ENCODE data around the gene SRPRB. TPM values are rescaled to one million over a fixed set of nuclear protein-coding genes. Genes with fewer than 3 reads are reported as not detected.

Gene SRPRB
- total and polyA plus RNA-seq, 5 donors from 2014 or later, result 23.8 to 57.2 (median 36.4) TPM

GRCh38 chr3:133835961-133836360 lies 30.3 kb downstream of the SRPRB start:
- H3K9me3 Mint-ChIP-seq, result peaks cover 0 to 1% (median 0%) of the 10 kb centered on the region in 7 donors
- Histone ChIP-seq H3K27ac (ENCODE audit: insufficient read depth, low read length, poor library complexity, severe bottlenecking) (no peak overlapping the region), H3K27me3 (ENCODE audit: control insufficient read depth, insufficient read depth, low read length) (no peaks in the 10 kb centered on the region), H3K4me3 (ENCODE audit: low read depth, low read length) (no peak overlapping the region), H3K36me3 (ENCODE audit: control insufficient read depth, insufficient read depth, low read length) (no peaks in the 10 kb centered on the region), H3K9me3 (ENCODE audit: control insufficient read depth in 2 of 2, low read length in 2 of 2) (no peaks in the 10 kb centered on the region), H3K4me1 (ENCODE audit: control insufficient read depth, insufficient read depth, low read length, poor library complexity, severe bottlenecking) (no peaks in the 10 kb centered on the region)
- H3K27ac Mint-ChIP-seq, result no peak overlapping the region
- ATAC-seq (ENCODE audit: low read depth in 2 of 2) (no peak), DNase-seq (no peak)
- no peak overlapping the region for H3K4me3 Mint-ChIP-seq
- no peaks in the 10 kb centered on the region for H3K4me1 Mint-ChIP-seq
- H3K36me3 Mint-ChIP-seq, result no peaks in the 10 kb centered on the region
- H3K27me3 Mint-ChIP-seq, result peaks cover 4% of the 10 kb centered on the region

DNA sequence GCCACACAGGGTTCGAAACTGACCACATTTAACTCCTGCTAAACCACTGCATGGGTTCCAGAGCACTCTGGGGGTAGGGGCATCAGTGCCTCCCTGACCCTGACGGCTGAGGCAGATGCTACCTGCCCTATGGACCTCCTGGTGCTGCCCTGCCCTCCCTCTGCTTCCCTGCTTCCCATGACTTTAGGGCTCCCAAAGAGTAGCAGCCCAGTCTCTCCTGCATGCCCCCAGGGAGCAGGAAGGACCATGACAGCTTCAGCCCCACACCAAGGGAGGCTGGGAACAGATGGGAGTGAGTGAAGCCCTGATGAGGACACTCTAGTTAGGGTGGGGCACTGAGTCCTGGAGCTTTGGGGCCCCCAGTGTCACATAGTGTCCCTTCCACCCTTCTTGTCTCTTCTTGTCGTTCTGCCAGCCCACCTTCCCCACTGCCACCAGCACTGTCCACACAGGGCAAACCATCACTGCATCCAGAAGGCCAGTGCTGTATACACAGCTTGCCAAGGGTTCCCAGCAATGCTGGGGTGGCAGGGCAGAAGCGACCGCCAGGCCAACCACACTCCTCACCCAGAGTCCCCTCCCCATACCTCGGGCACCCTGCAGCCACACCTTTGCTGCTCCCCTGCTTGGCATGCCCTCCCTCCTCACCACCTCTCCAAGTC lies 31.0 kb downstream of the SRPRB start:
- H3K27ac ChIP-seq (ENCODE audit: insufficient read depth, low read length, poor library complexity, severe bottlenecking), result no peak overlapping the region

GRCh38 chr3:133837487-133838295 lies 32.1 kb downstream of the SRPRB start:
- H3K9me3 ChIP-seq (ENCODE audit: control insufficient read depth in 2 of 2, low read length in 2 of 2), result no peaks in the 10 kb centered on the region
- H3K27me3 ChIP-seq (ENCODE audit: control insufficient read depth, insufficient read depth, low read length), result no peaks in the 10 kb centered on the region
- Mint-ChIP-seq H3K9me3 (peaks cover 0 to 1% (median 0%) of the 10 kb centered on the region in 7 donors), H3K4me3 (no peak overlapping the region), H3K4me1 (no peaks in the 10 kb centered on the region), H3K27ac (no peak overlapping the region), H3K36me3 (no peaks in the 10 kb centered on the region), H3K27me3 (peaks cover 4% of the 10 kb centered on the region)
- H3K4me3 ChIP-seq (ENCODE audit: low read depth, low read length), result no peak overlapping the region
- no peak overlapping the region for H3K27ac ChIP-seq (ENCODE audit: insufficient read depth, low read length, poor library complexity, severe bottlenecking)
- no peak for ATAC-seq (ENCODE audit: low read depth in 2 of 2)
- H3K36me3 ChIP-seq (ENCODE audit: control insufficient read depth, insufficient read depth, low read length), result no peaks in the 10 kb centered on the region
- no peaks in the 10 kb centered on the region for H3K4me1 ChIP-seq (ENCODE audit: control insufficient read depth, insufficient read depth, low read length, poor library complexity, severe bottlenecking)
- DNase-seq, result no peak

More for the DNA sequence above, 31.0 kb downstream of the SRPRB start:
- Mint-ChIP-seq H3K4me3 (no peak overlapping the region), H3K27ac (no peak overlapping the region), H3K9me3 (peaks cover 0 to 1% (median 0%) of the 10 kb centered on the region in 7 donors), H3K4me1 (no peaks in the 10 kb centered on the region), H3K27me3 (peaks cover 4% of the 10 kb centered on the region), H3K36me3 (no peaks in the 10 kb centered on the region)
- H3K27me3 ChIP-seq (ENCODE audit: control insufficient read depth, insufficient read depth, low read length), result no peaks in the 10 kb centered on the region
- no peak overlapping the region for H3K4me3 ChIP-seq (ENCODE audit: low read depth, low read length)
- no peaks in the 10 kb centered on the region for H3K36me3 ChIP-seq (ENCODE audit: control insufficient read depth, insufficient read depth, low read length)
- no peaks in the 10 kb centered on the region for H3K4me1 ChIP-seq (ENCODE audit: control insufficient read depth, insufficient read depth, low read length, poor library complexity, severe bottlenecking)
- no peaks in the 10 kb centered on the region for H3K9me3 ChIP-seq (ENCODE audit: control insufficient read depth in 2 of 2, low read length in 2 of 2)
- ATAC-seq (ENCODE audit: low read depth in 2 of 2), result no peak
- no peak for DNase-seq

DNA sequence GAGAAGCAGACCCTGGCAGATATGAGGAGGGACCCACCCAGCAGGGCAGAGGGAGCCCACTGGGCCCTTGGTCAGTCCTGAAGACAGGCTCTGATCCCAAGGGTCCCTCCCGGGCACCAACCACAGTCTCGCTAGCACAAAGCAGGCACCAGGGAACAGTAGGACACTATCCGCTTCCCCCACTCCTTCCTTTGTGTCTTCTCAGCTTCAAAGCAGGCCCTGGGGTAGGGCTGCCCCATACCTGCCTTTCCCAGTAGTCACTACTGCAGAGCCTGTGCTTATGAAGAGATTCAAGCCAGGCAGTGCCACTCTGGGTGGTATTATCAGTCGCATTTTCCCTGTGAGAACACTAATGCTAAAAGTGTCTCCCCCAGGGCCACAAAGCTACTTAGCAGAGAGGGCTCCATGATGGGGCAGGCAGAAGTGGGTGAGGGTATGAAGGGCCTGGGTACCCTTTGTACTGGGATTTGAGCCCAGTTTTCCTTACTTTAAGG lies 32.7 kb downstream of the SRPRB start:
- Histone ChIP-seq H3K4me3 (ENCODE audit: low read depth, low read length) (no peak overlapping the region), H3K9me3 (ENCODE audit: control insufficient read depth in 2 of 2, low read length in 2 of 2) (no peaks in the 10 kb centered on the region), H3K36me3 (ENCODE audit: control insufficient read depth, insufficient read depth, low read length) (no peaks in the 10 kb centered on the region), H3K4me1 (ENCODE audit: control insufficient read depth, insufficient read depth, low read length, poor library complexity, severe bottlenecking) (no peaks in the 10 kb centered on the region), H3K27ac (ENCODE audit: insufficient read depth, low read length, poor library complexity, severe bottlenecking) (no peak overlapping the region), H3K27me3 (ENCODE audit: control insufficient read depth, insufficient read depth, low read length) (no peaks in the 10 kb centered on the region)
- Mint-ChIP-seq H3K27ac (no peak overlapping the region), H3K4me1 (no peaks in the 10 kb centered on the region), H3K27me3 (peaks cover 4% of the 10 kb centered on the region), H3K4me3 (no peak overlapping the region), H3K9me3 (peaks cover 0 to 1% (median 0%) of the 10 kb centered on the region in 7 donors), H3K36me3 (no peaks in the 10 kb centered on the region)
- ATAC-seq (ENCODE audit: low read depth in 2 of 2) (no peak), DNase-seq (no peak)

- Mint-ChIP-seq H3K4me1 (no peaks in the 10 kb centered on the region), H3K9me3 (peaks cover 0 to 1% (median 0%) of the 10 kb centered on the region in 7 donors), H3K36me3 (no peaks in the 10 kb centered on the region), H3K27ac (peak overlapping the region in 1 of 3 donors; percentile 52), H3K4me3 (no peak overlapping the region), H3K27me3 (peaks cover 4% of the 10 kb centered on the region)
- no peaks in the 10 kb centered on the region for H3K9me3 ChIP-seq (ENCODE audit: control insufficient read depth in 2 of 2, low read length in 2 of 2)
- H3K4me3 ChIP-seq (ENCODE audit: low read depth, low read length), result no peak overlapping the region
- no peaks in the 10 kb centered on the region for H3K36me3 ChIP-seq (ENCODE audit: control insufficient read depth, insufficient read depth, low read length)
- no peak overlapping the region for H3K27ac ChIP-seq (ENCODE audit: insufficient read depth, low read length, poor library complexity, severe bottlenecking)
- DNase-seq, result no peak
- H3K4me1 ChIP-seq (ENCODE audit: control insufficient read depth, insufficient read depth, low read length, poor library complexity, severe bottlenecking), result no peaks in the 10 kb centered on the region
- ATAC-seq (ENCODE audit: low read depth in 2 of 2), result no peak
- H3K27me3 ChIP-seq (ENCODE audit: control insufficient read depth, insufficient read depth, low read length), result no peaks in the 10 kb centered on the region
Measured at GRCh38 chr3:133838916-133839800, 33.5 kb downstream of the SRPRB start.

- Mint-ChIP-seq H3K27me3 (peaks cover 4% of the 10 kb centered on the region), H3K9me3 (peaks cover 0 to 1% (median 0%) of the 10 kb centered on the region in 7 donors), H3K4me3 (no peak overlapping the region), H3K36me3 (no peaks in the 10 kb centered on the region), H3K4me1 (no peaks in the 10 kb centered on the region), H3K27ac (peak overlapping the region in 1 of 3 donors; percentile 52)
- no peak overlapping the region for H3K27ac ChIP-seq (ENCODE audit: insufficient read depth, low read length, poor library complexity, severe bottlenecking)
- no peaks in the 10 kb centered on the region for H3K36me3 ChIP-seq (ENCODE audit: control insufficient read depth, insufficient read depth, low read length)
- no peaks in the 10 kb centered on the region for H3K9me3 ChIP-seq (ENCODE audit: control insufficient read depth in 2 of 2, low read length in 2 of 2)
- no peak for DNase-seq
- no peak overlapping the region for H3K4me3 ChIP-seq (ENCODE audit: low read depth, low read length)
- no peaks in the 10 kb centered on the region for H3K27me3 ChIP-seq (ENCODE audit: control insufficient read depth, insufficient read depth, low read length)
- H3K4me1 ChIP-seq (ENCODE audit: control insufficient read depth, insufficient read depth, low read length, poor library complexity, severe bottlenecking), result no peaks in the 10 kb centered on the region
- ATAC-seq (ENCODE audit: low read depth in 2 of 2), result no peak
Measured at GRCh38 chr3:133840055-133840737, 34.6 kb downstream of the SRPRB start.

DNA sequence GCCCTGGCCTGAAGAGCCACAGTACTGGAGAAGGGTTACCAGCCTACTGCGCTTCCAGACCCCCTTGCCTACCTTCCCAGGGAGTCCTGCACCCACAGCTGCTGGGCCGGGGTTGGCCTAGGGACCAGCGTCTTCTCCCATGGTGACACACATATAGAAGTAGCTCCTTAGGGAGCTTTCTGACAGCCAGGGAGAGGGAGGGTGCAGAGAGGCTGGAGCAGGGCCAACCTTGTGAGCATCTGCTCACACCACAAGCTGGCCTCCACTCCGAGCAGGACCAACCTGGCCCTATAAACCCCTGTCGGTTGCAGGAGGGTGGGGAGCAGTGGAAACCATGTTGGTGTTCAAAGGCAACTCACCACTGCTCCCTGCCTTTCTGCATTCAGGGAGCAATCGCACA lies 35.2 kb downstream of the SRPRB start:
- no peaks in the 10 kb centered on the region for H3K36me3 ChIP-seq (ENCODE audit: control insufficient read depth, insufficient read depth, low read length)
- H3K9me3 Mint-ChIP-seq, result peaks cover 0 to 1% (median 0%) of the 10 kb centered on the region in 7 donors

More for the DNA sequence above, 35.2 kb downstream of the SRPRB start:
- Histone ChIP-seq H3K27me3 (ENCODE audit: control insufficient read depth, insufficient read depth, low read length) (no peaks in the 10 kb centered on the region), H3K9me3 (ENCODE audit: control insufficient read depth in 2 of 2, low read length in 2 of 2) (no peaks in the 10 kb centered on the region), H3K27ac (ENCODE audit: insufficient read depth, low read length, poor library complexity, severe bottlenecking) (no peak overlapping the region), H3K4me1 (ENCODE audit: control insufficient read depth, insufficient read depth, low read length, poor library complexity, severe bottlenecking) (no peaks in the 10 kb centered on the region), H3K4me3 (ENCODE audit: low read depth, low read length) (no peak overlapping the region)
- Mint-ChIP-seq H3K36me3 (no peaks in the 10 kb centered on the region), H3K27ac (no peak overlapping the region), H3K4me1 (no peaks in the 10 kb centered on the region), H3K27me3 (peaks cover 4% of the 10 kb centered on the region), H3K4me3 (no peak overlapping the region)
- DNase-seq (no peak), ATAC-seq (ENCODE audit: low read depth in 2 of 2) (no peak)

All from CD4-positive, CD25-positive, alpha-beta regulatory T cell (primary cell).